HL-60 (cell line): Measurements from ENCODE around the gene PSMC6.

Source experiments
- CTCF ChIP-seq: IDR thresholded peaks from one replicate; pipeline ENCODE4 v1.5.1; 2011; ENCODE audit warnings: low read length, control low read depth, inconsistent platforms; ENCODE audit not compliant: insufficient read depth
- GABPA ChIP-seq: IDR thresholded peaks from 2 replicates; pipeline ENCODE4 v1.6.1; 2012; ENCODE audit warnings: low read depth
- POLR2AphosphoS5 ChIP-seq: IDR thresholded peaks from 2 replicates; pipeline ENCODE4 v1.6.1; 2012; ENCODE audit warnings: low read depth
- REST ChIP-seq: IDR thresholded peaks from 2 replicates; pipeline ENCODE4 v1.6.1; 2012; ENCODE audit warnings: low read depth; ENCODE audit not compliant: insufficient replicate concordance

- TF ChIP-seq CTCF (no peak), POLR2AphosphoS5 (no peak), REST (no peak), GABPA (no peak)
These were observed 34.9 kb downstream of the PSMC6 start for GRCh38 chr14:52741865-52742264.
